Stimulated activated CD4-positive, alpha-beta T cell treated with anti-CD3 and anti-CD28 coated beads, Interleukin-12 subunit alpha, Interleukin-12 subunit beta, amount 100 ng/mL, for 4 hours (primary cell): ENCODE results near the gene TULP4.
"Not testable (repeated sequence)": the region's sequence is repeated elsewhere in the genome, so short reads cannot be mapped to it uniquely, and the experiment has no call there.

ENCODE experiments used
- DNase-seq: peaks from one replicate; pipeline ENCODE4 v3.0.0-alpha.2; 2020

TULP4 gene

GRCh38 chr6:158366363-158366762 is 54.1 kb downstream of the TULP4 start:
- no peak for DNase-seq

DNA sequence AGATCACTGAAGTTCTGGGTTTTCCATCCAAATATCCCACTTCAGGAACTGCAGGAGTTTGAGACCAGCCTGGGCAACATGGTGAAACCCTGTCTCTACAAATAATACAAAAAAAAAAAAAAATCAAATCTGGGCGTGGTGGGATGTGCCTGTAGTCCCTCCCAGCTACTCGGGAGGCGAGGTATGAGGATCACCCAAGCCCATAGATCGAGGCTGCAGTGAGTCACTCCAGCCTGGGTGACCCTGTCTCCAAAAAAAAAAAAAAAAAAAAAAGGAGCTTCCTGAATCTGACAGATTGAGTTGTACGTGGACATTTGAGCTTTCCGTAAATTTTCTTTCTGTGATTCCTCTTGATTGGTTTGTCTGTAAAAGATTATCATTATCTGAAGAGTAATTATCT is 55.6 kb downstream of the TULP4 start:
- no peak for DNase-seq

DNA sequence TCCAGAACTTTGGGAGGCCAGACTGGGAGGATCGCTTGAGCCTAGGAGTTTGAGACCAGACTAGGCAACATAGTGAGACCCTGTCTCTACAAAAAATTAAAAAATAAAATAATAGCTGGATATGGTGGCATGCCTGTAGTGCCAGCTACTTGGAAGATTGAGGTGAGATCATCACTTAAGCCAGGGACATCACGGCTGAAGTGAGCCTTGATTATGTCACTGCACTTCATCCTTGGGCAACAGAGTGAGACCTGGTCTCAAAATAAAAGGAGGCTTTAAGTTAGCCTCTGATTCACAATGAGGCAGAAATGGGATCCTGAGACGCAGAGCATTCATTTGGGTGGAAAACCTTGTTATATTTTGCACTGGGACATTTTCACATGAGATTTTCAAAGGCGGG is 57.0 kb downstream of the TULP4 start:
- no peak for DNase-seq

GRCh38 chr6:158370805-158371204 is 58.5 kb downstream of the TULP4 start:
- no peak for DNase-seq

DNA sequence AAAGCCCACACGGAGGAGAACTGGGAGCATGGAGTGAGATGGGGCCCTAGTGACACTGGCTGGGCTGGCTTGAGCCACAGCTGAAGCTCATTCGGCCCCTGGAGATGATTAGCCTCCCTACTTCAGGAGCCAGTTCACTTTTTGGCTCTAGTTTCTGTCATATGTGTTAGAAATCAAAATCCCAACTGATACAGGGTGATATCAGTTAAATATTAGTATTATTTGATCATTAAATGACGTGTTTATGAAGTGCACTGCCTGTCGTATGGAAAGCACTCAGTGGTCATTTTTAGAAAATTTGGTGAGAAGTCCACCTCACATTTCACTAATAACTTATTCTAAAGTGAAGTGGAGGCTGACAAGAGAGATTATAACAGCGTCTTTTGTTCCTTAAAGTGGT is 59.0 kb downstream of the TULP4 start:
- no peak for DNase-seq

- no peak for DNase-seq
Measured at GRCh38 chr6:158372574-158372973, 60.3 kb downstream of the TULP4 start.

DNA sequence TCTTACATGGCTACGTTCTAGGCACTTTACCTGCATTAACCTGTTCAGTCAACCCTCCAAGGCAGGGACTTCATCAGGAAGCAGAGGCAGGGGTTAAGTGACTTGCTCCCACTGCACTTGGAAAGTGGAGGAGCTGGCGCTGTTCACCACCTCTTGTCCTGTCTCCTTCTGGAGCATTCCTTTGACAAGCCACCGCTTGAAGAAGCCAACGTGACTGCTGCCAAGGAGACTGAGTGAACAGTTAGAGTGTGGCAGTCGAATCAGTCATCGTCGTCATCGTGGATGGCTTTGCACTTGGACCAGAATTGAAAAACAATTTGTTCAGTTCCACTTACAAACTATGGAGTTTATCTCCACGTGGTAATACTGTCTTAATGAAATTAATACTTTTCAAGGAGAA is 60.9 kb downstream of the TULP4 start:
- DNase-seq, result no peak

DNA sequence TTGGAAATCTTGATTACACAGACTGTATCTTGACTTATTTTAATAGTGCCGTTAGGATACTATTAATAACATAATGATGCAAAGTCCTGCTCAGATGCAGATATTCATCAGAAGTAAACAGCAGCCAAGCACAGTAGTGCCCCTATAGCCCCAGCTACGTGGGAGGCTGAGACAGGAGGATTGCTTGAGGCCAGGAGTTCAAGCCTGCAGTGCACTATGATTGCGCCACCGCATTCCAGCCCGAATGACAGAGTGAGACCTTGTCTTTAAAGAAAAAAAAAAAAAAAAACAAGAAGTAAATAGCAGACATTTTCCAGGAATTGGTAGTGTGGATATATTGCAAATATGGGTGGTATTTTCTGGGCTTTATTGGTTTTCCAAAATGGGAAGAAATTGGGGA is 61.8 kb downstream of the TULP4 start:
- DNase-seq, result no peak

DNA sequence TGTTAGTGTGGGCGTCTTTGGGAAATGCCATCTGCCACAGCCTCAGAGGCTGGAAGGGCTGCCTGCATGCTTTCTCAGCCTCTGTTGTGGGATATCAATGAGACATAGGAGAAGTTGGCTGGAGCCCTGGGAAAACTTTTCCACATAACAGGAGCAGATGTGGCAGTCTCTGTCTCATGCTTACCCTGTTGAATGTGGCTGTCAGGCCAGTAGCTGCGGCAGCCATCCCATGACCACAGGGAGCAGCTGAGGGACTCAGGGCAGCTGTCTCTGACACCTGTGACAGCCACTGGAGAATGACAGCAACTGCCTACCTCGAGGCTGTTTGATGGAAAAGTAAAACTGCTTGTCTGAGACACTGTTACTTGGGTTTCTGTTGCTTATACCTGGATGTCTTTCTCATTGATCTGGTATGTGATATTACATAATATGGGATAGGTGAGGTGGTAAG is 64.4 kb downstream of the TULP4 start:
- no peak for DNase-seq

GRCh38 chr6:158377860-158378259 is 65.6 kb downstream of the TULP4 start:
- no peak for DNase-seq

GRCh38 chr6:158379336-158379735 is 67.1 kb downstream of the TULP4 start:
- no peak for DNase-seq

- DNase-seq, result no peak
Measured at GRCh38 chr6:158381214-158381613, 68.9 kb downstream of the TULP4 start.

DNA sequence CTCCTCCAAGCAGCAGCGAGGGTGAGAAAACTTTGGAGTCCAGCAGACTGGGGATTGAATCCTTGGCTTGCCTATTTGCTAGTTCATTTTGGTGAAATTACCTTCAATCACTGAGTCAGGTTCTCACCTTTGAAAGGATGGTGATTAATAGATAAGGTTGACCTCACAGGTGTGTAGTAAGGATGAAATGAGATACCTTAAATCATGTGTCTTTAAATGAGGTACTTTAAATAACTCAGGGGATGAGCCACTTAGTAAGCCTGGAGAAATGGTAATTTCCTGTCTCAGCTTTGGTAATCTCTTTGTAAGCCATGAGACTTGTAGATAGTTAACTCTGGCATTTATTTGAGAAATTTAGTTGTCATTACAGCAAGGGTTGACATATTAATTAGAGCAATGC is 70.2 kb downstream of the TULP4 start:
- no peak for DNase-seq

GRCh38 chr6:158383057-158383456 is 70.8 kb downstream of the TULP4 start:
- DNase-seq, result no peak

DNA sequence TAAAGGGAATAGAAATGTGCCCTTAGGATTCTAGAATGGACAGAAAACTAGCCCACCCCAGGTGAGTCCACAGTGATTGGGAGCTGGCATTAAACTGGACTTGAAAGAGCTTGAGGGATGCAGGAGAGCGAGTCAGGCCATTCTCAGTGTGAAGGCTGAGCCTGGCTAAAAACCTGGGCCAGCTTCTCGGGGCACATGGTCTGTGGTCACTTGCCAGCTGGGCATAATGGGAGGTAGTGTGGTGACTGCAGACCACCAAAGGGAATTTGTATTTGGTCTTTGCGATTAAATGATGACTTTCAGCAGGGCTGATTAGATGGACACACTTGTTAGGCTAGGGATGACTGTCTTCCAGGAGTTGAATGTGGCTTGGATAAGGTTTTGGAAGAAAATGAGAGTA is 71.3 kb downstream of the TULP4 start:
- no peak for DNase-seq

DNA sequence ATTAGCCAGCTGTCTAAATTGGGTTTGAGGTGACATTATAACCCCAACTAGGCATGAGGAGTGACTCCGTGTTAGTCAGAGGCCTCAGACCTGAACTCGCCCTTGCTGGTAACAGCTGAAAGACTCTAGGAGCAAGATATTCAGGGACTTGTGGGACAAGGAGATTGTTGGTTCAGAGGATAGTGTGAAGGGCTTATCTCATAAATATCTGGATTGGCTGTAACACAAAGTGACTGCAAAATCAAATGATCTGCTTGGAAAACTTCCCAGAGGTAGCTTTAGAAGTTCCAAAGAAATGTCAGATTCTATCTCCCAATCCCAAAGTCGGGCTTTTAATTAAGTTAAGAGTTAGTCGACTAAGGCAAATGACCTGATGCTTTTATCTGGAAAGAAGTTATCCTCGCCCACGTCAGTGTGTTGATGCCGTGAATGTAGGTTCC is 72.4 kb downstream of the TULP4 start:
- no peak for DNase-seq

GRCh38 chr6:158387036-158387435 is 74.8 kb downstream of the TULP4 start:
- no peak for DNase-seq

- no peak for DNase-seq
Measured at GRCh38 chr6:158387578-158387977, 75.3 kb downstream of the TULP4 start.

DNA sequence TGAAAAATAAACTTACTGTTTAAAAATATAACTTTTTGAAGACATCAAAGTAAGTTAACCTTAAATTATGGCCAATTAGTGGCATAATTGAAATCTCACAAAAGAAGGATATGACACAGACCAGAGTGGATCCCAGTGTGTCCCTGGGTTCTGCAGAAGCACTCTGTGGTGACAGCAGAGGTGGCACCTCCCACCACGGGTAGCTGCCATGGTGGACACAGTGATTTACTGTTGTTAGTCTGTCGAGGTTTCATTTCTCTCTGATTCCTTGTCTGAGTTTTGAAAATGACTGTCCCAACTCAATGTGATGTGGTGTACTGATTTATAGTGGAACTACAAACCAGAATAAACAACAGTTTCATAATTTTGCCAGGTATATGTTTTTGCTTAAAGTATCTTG is 76.5 kb downstream of the TULP4 start:
- DNase-seq, result no peak

DNA sequence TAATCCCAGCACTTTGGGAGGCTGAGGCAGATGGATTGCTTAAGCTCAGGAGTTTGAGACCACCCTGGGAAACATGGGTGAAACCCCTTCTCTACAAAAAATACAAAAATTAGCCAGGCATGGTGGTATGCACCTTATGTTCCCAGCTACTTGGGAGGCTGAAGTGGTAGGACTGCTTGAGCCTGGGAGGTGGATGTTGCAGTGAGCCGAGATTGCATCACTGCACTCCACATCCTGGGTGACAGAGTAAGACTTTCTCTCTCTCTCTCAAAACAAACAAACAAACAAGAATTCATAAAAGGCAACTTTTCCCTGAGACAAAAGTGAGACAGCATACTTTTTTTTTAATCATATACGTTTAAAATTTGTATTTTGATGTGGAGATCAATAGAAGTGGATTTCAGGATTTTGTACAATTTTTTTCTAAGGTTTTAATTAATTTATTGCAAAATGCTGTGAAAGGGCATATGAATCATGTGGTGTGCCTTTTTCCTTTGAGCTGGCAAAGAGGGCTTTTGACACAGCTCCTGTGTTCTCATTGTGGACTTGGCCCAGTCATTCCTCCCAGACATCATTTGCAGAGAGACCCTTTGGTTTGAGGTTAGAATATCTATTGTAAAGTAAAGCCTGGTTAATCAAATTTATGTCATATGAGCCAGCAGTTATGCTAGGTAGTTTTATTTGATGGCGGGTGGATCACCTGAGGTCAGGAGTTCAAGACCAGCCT is 77.1 kb downstream of the TULP4 start:
- no peak for DNase-seq

DNA sequence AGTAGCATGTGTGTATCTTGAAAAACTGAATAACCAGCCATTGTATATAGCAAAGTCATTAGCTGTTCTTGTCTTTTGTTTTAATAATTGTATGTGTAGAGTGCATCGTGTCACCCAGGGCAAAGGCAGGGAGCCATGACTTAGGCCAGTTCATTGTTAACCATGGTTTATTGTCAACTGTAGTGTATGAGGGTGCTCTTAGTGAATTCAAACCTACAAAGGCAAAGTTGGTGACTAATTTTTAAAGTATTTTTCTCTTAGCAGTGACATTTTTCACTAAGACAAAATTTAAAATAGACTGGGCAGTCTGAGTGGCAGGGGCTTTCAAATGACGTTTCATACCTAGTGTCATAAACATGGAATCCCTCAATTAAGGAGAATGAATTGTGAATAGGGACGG is 79.0 kb downstream of the TULP4 start:
- no peak for DNase-seq

DNA sequence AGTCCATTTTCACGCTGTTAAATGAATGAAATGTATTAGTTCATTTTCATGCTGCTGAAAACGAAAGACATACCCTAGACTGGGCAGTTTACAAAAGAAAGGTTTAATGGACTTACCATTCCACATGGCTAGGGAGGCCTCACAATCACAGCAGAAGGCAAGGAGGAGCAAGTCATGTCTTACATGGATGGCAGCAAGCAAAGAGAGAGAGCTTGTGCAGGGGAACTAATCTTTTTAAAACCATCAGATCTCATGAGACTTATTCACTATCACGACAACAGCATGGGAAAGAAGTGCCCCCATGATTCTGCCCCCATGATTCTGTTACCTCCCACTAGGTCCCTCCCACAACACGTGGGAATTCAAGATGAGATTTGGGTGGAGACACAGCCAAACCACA is 79.7 kb downstream of the TULP4 start:
- DNase-seq, result not testable (repeated sequence)

DNA sequence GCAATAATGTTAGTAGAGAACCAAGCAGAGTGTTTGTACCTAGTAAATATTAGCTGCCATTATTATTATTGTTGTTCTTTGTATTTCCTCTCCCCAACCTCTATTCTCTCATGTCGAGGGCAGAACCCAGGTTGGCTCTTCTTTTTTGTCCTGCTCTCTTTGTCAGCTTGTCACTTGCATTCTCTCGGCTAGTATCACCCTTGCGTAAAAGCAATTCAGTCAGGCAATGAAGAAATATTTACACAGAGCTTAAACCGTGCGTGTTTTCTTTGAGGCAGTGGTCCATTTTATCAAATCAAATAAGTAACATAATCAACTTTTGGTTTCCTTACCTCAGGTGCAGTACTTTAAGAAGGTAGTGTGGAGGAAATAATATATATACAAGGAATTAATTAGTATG is 83.9 kb downstream of the TULP4 start:
- DNase-seq, result no peak

DNA sequence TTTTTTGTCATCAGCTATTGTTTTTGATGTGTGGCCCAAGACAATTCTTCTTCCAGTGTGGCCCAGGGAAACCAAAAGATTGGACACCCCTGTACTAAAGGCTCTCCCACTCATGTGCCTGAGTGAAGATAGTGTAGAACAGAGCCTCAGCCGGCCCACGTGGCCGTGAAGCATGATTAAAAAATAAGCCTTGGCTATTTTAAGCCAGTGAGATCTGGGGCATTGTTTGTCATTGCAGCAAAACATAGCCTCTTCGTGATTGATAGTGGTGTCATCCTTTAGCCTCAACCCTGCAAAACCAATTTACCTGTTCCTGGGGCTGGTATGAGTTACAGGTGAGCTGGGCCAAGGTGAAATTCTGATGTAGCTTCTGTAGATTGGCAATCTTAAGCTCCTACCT is 85.3 kb downstream of the TULP4 start:
- no peak for DNase-seq

GRCh38 chr6:158398252-158399024 is 86.2 kb downstream of the TULP4 start:
- DNase-seq, result no peak
